WTC11 (cell line): ENCODE results near the gene SDK2. TPM values are rescaled to one million over a fixed set of nuclear protein-coding genes. Genes with fewer than 3 reads are reported as not detected.

Experiments
- ATAC-seq: fragments of 200-7000 bp; cut with Tn5 transposase; 2 replicates; pipeline ENCODE4 v1.10.0; 2021; ENCODE audit warnings: mild to moderate bottlenecking, moderate library complexity
- CTCF ChIA-PET: fragments of 300-600 bp; sonication (Branson Sonifier 250); formaldehyde crosslinking; loops from one replicate; lab custom pipeline; 2021; ENCODE audit warnings: antibody characterized with exemption; lab: Charles Lee
- POLR2A ChIA-PET: fragments of 350-600 bp; sonication (Branson Sonifier 250); formaldehyde crosslinking; loops from one replicate; lab custom pipeline; 2021; ENCODE audit warnings: antibody characterized with exemption; lab: Charles Lee
- DNase-seq: peaks from one replicate; pipeline ENCODE4 v3.0.0; 2021; ENCODE audit warnings: low spot score
- H3K27ac Mint-ChIP-seq: 2 replicates; pipeline ENCODE4 v1.8.0; 2021; ENCODE audit warnings: mixed read lengths
- H3K27me3 Mint-ChIP-seq: 2 replicates; pipeline ENCODE4 v1.8.0; 2021; ENCODE audit warnings: low read depth, mild to moderate bottlenecking, moderate library complexity, mixed read lengths
- H3K36me3 Mint-ChIP-seq: 2 replicates; pipeline ENCODE4 v1.8.0; 2021; ENCODE audit warnings: mixed read lengths
- H3K4me1 Mint-ChIP-seq: 2 replicates; pipeline ENCODE4 v1.8.0; 2022; ENCODE audit warnings: mixed read lengths
- H3K4me3 Mint-ChIP-seq: 2 replicates; pipeline ENCODE4 v1.8.0; 2021; ENCODE audit warnings: mild to moderate bottlenecking, moderate library complexity, mixed read lengths
- H3K9me3 Mint-ChIP-seq: 2 replicates; pipeline ENCODE4 v1.8.0; 2021; ENCODE audit warnings: mixed read lengths
- CREM ChIP-seq: sonication (generic); formaldehyde crosslinking; IDR thresholded peaks from 2 replicates; pipeline ENCODE4 v1.8.1; 2022; ENCODE audit warnings: mild to moderate bottlenecking, missing genetic modification reagents, moderate library complexity
- FOXJ3 ChIP-seq: sonication (generic); formaldehyde crosslinking; IDR thresholded peaks from 2 replicates; pipeline ENCODE4 v1.9.0; 2021; ENCODE audit warnings: missing genetic modification reagents, mild to moderate bottlenecking, borderline replicate concordance
- FOXP1 ChIP-seq: sonication (generic); formaldehyde crosslinking; IDR thresholded peaks from 2 replicates; pipeline ENCODE4 v1.8.0; 2022; ENCODE audit warnings: missing genetic modification reagents, mild to moderate bottlenecking, moderate library complexity, borderline replicate concordance
- GRHL2 ChIP-seq: fragments of 250-450 bp; sonication (Bioruptor Pico); IDR thresholded peaks from 2 replicates; pipeline ENCODE4 v1.8.0; 2022; ENCODE audit warnings: mild to moderate bottlenecking, moderate library complexity; ENCODE audit not compliant: insufficient replicate concordance, severe bottlenecking
- MXD4 ChIP-seq: fragments of 250-450 bp; sonication (Bioruptor Pico); IDR thresholded peaks from 2 replicates; pipeline ENCODE4 v1.8.0; 2021; ENCODE audit warnings: mild to moderate bottlenecking, moderate library complexity, borderline replicate concordance
- SMAD4 ChIP-seq: sonication (generic); formaldehyde crosslinking; IDR thresholded peaks from 2 replicates; pipeline ENCODE4 v1.8.0; 2022; ENCODE audit warnings: mild to moderate bottlenecking, missing genetic modification reagents
- SOX15 ChIP-seq: fragments of 250-450 bp; sonication (Bioruptor Pico); IDR thresholded peaks from 2 replicates; pipeline ENCODE4 v1.9.0; 2021; ENCODE audit warnings: mild to moderate bottlenecking
- SP1 ChIP-seq: sonication (generic); formaldehyde crosslinking; conservative IDR thresholded peaks from 2 replicates; pipeline ENCODE4 v1.8.1; 2022; ENCODE audit warnings: missing genetic modification reagents
- TEAD1 ChIP-seq: sonication (generic); formaldehyde crosslinking; IDR thresholded peaks from 2 replicates; pipeline ENCODE4 v1.8.0; 2022; ENCODE audit warnings: mild to moderate bottlenecking, missing genetic modification reagents
- TEAD4 ChIP-seq: sonication (generic); formaldehyde crosslinking; IDR thresholded peaks from 2 replicates; pipeline ENCODE4 v1.8.0; 2022; ENCODE audit warnings: mild to moderate bottlenecking, missing genetic modification reagents
- ZNF121 ChIP-seq: sonication (generic); formaldehyde crosslinking; IDR thresholded peaks from 2 replicates; pipeline ENCODE4 v1.8.0; 2023; ENCODE audit warnings: missing genetic modification reagents
- total RNA-seq: library from RNA; stranded (reverse); gene quantifications from 3 replicates; pipeline ENCODE4 v1.2.3, GENCODE V29; 2021
- TF ChIP-seq, protein P1 (sequence below): sonication (generic); formaldehyde crosslinking; IDR thresholded peaks from 2 replicates; pipeline ENCODE4 v1.8.1; 2023; ENCODE audit warnings: mild to moderate bottlenecking, missing genetic modification reagents, moderate library complexity
- TF ChIP-seq, protein P2 (sequence below): sonication (generic); formaldehyde crosslinking; IDR thresholded peaks from 2 replicates; pipeline ENCODE4 v1.8.0; 2023; ENCODE audit warnings: missing genetic modification reagents, mild to moderate bottlenecking, borderline replicate concordance
- TF ChIP-seq, protein P3 (sequence below): sonication (generic); formaldehyde crosslinking; IDR thresholded peaks from 2 replicates; pipeline ENCODE4 v1.8.1; 2022; ENCODE audit warnings: low read depth, mild to moderate bottlenecking, moderate library complexity, missing genetic modification reagents, borderline replicate concordance
- TF ChIP-seq, protein P4 (sequence below): fragments of 200-600 bp; IDR thresholded peaks from 2 replicates; pipeline ENCODE4 v1.8.0; 2022; ENCODE audit warnings: antibody characterized with exemption
- TF ChIP-seq, protein P5 (sequence below): sonication (generic); formaldehyde crosslinking; IDR thresholded peaks from 2 replicates; pipeline ENCODE4 v1.8.0; 2023; ENCODE audit warnings: missing genetic modification reagents
- TF ChIP-seq, protein P6 (sequence below): fragments of 250-450 bp; sonication (Bioruptor Pico); conservative IDR thresholded peaks from 2 replicates; pipeline ENCODE4 v1.9.0; 2021; ENCODE audit warnings: mild to moderate bottlenecking
- TF ChIP-seq, protein P7 (sequence below): fragments of 250-450 bp; sonication (Bioruptor Pico); IDR thresholded peaks from 2 replicates; pipeline ENCODE4 v1.9.0; 2021; ENCODE audit warnings: mild to moderate bottlenecking
- TF ChIP-seq, protein P8 (sequence below): sonication (generic); formaldehyde crosslinking; IDR thresholded peaks from 2 replicates; pipeline ENCODE4 v1.8.0; 2022; ENCODE audit warnings: mild to moderate bottlenecking, missing genetic modification reagents
- TF ChIP-seq, protein P9 (sequence below): sonication (generic); formaldehyde crosslinking; conservative IDR thresholded peaks from 2 replicates; pipeline ENCODE4 v1.8.1; 2022; ENCODE audit warnings: mild to moderate bottlenecking, missing genetic modification reagents

SDK2 gene
- total RNA-seq, 1 experiment from 2014 or later: 14.8 TPM

DNA sequence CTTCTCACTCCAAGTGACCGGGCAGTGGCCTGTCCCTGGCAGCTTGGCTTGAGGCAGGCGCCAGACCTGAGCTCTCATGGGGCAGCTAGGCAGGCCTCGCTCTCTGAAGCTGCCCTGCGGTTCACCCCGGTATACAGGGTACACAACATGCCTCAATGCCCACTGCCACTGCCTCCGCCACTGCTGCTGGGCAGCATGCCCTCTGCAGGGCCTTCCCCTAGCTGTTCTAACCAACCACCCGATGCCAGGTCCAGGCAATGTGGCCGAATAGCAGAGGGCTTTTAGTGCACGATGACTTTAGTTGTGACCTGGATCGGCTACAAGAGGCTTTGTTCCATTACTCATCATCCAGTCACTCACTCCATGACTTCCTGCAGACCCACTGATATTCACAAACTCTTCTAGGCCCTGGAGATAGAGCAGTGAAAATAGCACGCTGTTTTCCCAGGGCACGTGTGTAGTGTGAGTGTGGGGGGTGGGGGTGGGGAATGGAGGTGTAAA, 352.2 kb downstream of the SDK2 start:
- TF ChIP-seq, protein P1, sequence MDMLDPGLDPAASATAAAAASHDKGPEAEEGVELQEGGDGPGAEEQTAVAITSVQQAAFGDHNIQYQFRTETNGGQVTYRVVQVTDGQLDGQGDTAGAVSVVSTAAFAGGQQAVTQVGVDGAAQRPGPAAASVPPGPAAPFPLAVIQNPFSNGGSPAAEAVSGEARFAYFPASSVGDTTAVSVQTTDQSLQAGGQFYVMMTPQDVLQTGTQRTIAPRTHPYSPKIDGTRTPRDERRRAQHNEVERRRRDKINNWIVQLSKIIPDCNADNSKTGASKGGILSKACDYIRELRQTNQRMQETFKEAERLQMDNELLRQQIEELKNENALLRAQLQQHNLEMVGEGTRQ (CRISPR knock-in tag): no peak
- TF ChIP-seq MXD4 (CRISPR knock-in tag): no peak
- TF ChIP-seq, protein P2, sequence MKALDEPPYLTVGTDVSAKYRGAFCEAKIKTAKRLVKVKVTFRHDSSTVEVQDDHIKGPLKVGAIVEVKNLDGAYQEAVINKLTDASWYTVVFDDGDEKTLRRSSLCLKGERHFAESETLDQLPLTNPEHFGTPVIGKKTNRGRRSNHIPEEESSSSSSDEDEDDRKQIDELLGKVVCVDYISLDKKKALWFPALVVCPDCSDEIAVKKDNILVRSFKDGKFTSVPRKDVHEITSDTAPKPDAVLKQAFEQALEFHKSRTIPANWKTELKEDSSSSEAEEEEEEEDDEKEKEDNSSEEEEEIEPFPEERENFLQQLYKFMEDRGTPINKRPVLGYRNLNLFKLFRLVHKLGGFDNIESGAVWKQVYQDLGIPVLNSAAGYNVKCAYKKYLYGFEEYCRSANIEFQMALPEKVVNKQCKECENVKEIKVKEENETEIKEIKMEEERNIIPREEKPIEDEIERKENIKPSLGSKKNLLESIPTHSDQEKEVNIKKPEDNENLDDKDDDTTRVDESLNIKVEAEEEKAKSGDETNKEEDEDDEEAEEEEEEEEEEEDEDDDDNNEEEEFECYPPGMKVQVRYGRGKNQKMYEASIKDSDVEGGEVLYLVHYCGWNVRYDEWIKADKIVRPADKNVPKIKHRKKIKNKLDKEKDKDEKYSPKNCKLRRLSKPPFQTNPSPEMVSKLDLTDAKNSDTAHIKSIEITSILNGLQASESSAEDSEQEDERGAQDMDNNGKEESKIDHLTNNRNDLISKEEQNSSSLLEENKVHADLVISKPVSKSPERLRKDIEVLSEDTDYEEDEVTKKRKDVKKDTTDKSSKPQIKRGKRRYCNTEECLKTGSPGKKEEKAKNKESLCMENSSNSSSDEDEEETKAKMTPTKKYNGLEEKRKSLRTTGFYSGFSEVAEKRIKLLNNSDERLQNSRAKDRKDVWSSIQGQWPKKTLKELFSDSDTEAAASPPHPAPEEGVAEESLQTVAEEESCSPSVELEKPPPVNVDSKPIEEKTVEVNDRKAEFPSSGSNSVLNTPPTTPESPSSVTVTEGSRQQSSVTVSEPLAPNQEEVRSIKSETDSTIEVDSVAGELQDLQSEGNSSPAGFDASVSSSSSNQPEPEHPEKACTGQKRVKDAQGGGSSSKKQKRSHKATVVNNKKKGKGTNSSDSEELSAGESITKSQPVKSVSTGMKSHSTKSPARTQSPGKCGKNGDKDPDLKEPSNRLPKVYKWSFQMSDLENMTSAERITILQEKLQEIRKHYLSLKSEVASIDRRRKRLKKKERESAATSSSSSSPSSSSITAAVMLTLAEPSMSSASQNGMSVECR (CRISPR knock-in tag): no peak
- no peak for TF ChIP-seq FOXP1
- no peak for TF ChIP-seq SP1 (CRISPR knock-in tag)
- TF ChIP-seq TEAD4 (CRISPR knock-in tag): no peak
- no peak for TF ChIP-seq TEAD1
- TF ChIP-seq, protein P3, sequence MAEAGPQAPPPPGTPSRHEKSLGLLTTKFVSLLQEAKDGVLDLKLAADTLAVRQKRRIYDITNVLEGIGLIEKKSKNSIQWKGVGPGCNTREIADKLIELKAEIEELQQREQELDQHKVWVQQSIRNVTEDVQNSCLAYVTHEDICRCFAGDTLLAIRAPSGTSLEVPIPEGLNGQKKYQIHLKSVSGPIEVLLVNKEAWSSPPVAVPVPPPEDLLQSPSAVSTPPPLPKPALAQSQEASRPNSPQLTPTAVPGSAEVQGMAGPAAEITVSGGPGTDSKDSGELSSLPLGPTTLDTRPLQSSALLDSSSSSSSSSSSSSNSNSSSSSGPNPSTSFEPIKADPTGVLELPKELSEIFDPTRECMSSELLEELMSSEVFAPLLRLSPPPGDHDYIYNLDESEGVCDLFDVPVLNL (CRISPR knock-in tag): no peak
- TF ChIP-seq, protein P4, sequence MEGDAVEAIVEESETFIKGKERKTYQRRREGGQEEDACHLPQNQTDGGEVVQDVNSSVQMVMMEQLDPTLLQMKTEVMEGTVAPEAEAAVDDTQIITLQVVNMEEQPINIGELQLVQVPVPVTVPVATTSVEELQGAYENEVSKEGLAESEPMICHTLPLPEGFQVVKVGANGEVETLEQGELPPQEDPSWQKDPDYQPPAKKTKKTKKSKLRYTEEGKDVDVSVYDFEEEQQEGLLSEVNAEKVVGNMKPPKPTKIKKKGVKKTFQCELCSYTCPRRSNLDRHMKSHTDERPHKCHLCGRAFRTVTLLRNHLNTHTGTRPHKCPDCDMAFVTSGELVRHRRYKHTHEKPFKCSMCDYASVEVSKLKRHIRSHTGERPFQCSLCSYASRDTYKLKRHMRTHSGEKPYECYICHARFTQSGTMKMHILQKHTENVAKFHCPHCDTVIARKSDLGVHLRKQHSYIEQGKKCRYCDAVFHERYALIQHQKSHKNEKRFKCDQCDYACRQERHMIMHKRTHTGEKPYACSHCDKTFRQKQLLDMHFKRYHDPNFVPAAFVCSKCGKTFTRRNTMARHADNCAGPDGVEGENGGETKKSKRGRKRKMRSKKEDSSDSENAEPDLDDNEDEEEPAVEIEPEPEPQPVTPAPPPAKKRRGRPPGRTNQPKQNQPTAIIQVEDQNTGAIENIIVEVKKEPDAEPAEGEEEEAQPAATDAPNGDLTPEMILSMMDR: no peak
- no peak for TF ChIP-seq SMAD4 (CRISPR knock-in tag)
- TF ChIP-seq SOX15: no peak
- TF ChIP-seq, protein P5, sequence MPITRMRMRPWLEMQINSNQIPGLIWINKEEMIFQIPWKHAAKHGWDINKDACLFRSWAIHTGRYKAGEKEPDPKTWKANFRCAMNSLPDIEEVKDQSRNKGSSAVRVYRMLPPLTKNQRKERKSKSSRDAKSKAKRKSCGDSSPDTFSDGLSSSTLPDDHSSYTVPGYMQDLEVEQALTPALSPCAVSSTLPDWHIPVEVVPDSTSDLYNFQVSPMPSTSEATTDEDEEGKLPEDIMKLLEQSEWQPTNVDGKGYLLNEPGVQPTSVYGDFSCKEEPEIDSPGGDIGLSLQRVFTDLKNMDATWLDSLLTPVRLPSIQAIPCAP (CRISPR knock-in tag): no peak
- TF ChIP-seq ZNF121 (CRISPR knock-in tag): no peak
- TF ChIP-seq GRHL2: no peak
- TF ChIP-seq FOXJ3: no peak
- TF ChIP-seq, protein P6, sequence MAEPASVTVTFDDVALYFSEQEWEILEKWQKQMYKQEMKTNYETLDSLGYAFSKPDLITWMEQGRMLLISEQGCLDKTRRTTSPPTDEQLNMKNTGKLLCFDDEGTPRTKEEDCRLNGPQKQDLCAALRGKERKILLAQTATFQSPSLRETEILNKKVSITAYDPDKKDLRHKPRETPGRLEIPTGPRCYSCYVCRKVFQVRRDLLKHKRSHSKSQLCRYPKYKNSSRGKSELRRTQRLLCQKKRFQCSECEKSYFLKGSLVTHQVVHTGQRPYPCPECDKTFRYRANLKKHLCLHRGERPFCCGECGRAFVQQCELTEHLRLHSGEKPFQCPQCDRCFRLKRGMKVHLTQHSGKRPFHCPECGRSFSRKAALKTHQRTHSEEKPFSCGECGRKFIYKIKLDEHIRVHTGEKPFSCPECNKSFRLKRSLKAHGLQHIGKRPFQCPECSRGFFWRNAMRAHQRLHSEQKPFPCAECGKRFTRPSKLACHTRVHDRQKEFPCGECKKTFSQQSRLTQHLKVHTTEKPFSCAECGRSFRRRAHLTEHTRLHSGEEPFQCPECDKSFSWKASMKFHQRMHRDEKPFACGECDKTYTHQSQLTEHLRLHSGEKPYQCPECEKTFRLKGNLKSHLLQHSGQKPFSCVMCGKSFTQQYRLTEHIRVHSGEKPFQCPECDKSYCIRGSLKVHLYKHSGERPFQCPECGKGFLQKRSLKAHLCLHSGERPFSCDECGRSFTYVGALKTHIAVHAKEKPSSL (CRISPR knock-in tag): no peak
- TF ChIP-seq, protein P7, sequence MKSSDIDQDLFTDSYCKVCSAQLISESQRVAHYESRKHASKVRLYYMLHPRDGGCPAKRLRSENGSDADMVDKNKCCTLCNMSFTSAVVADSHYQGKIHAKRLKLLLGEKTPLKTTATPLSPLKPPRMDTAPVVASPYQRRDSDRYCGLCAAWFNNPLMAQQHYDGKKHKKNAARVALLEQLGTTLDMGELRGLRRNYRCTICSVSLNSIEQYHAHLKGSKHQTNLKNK (CRISPR knock-in tag): no peak
- TF ChIP-seq, protein P8, sequence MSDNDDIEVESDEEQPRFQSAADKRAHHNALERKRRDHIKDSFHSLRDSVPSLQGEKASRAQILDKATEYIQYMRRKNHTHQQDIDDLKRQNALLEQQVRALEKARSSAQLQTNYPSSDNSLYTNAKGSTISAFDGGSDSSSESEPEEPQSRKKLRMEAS (CRISPR knock-in tag): no peak
- TF ChIP-seq CREM (CRISPR knock-in tag): no peak
- TF ChIP-seq, protein P9, sequence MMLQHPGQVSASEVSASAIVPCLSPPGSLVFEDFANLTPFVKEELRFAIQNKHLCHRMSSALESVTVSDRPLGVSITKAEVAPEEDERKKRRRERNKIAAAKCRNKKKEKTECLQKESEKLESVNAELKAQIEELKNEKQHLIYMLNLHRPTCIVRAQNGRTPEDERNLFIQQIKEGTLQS: no peak
- no peaks in the 10 kb centered on the region for H3K27me3 Mint-ChIP-seq
- no peak overlapping the region for H3K4me3 Mint-ChIP-seq
- H3K27ac Mint-ChIP-seq: peak overlapping the region; percentile 63; the same call in 1 of the 2 replicates
- DNase-seq: no peak
- no peaks in the 10 kb centered on the region for H3K9me3 Mint-ChIP-seq
- no peaks in the 10 kb centered on the region for H3K36me3 Mint-ChIP-seq
- ChIA-PET CTCF (interaction anchor here (1.3 to 3.1 kb wide), 2 partner anchors 11 to 78 kb away, joined by 3 to 10 read pairs; no protein-coding TSS in a partner anchor), POLR2A (interaction anchor here (0.5 to 1.2 kb wide), 2 partner anchors 9 to 51 kb away, joined by 4 read pairs; no protein-coding TSS in a partner anchor)
- H3K4me1 Mint-ChIP-seq: peaks cover 14% of the 10 kb centered on the region
- ATAC-seq: no peak
